HepG2 (cell line): Measurements from ENCODE around the gene MEAK7. TPM values are rescaled to one million over a fixed set of nuclear protein-coding genes. Genes with fewer than 3 reads are reported as not detected.

Experiments used
- ATAC-seq: fragments of 200-7000 bp; cut with Tn5 transposase; 3 replicates; pipeline ENCODE4 v1.9.1; 2020; ENCODE audit warnings: mild to moderate bottlenecking, moderate library complexity
- BruUV-seq: library from RNA; stranded (reverse); fragments of 400-500 nt; replicated peaks from 2 replicates; lab custom pipeline; 2021; lab: Mats Ljungman, UMichigan
- CTCF ChIA-PET: fragments of 300-600 bp; formaldehyde crosslinking; extraction: SDS; loops from one replicate; lab custom pipeline; 2021; ENCODE audit warnings: low total read pairs, inconsistent platforms, low intra/inter-chr PET ratio; lab: Yijun Ruan, JAX
- POLR2A ChIA-PET: fragments of 350-600 bp; sonication (Branson Sonifier 250); formaldehyde crosslinking; loops from one replicate; lab custom pipeline; 2020; ENCODE audit warnings: antibody characterized with exemption, inconsistent platforms; lab: Yijun Ruan, JAX
- DNase-seq: peaks from one replicate; pipeline ENCODE4 v3.0.0-alpha.2; 2015; ENCODE audit warnings: low spot score
- FAIRE-seq: peaks from 3 replicates; lab custom pipeline; 2011; peaks lifted over from hg19 to GRCh38; lab: Jason Lieb, UNC
- H2AFZ ChIP-seq: one replicate; pipeline ENCODE4 v1.6.1; 2011; ENCODE audit warnings: low read length, inconsistent platforms
- H3K27ac ChIP-seq: fragments of 300-600 bp; 3 replicates; pipeline ENCODE4 v1.8.0; 2011; ENCODE audit warnings: mixed run types, mild to moderate bottlenecking, mixed read lengths, low read length, inconsistent platforms; ENCODE audit not compliant: insufficient read depth; ENCODE audit errors: extremely low read length
- H3K27me3 ChIP-seq, 2 experiments: fragments of 200-600 bp in 1 of 2; 2 replicates in 1 of 2; 3 replicates in 1 of 2; pipeline versions ENCODE4 v1.6.0 to v1.8.0; 2011; ENCODE audit warnings: low read length in 2 of 2, mild to moderate bottlenecking in 2 of 2, moderate library complexity in 2 of 2, inconsistent platforms in 1 of 2; ENCODE audit not compliant: insufficient read depth in 2 of 2, control insufficient read depth in 1 of 2
- H3K36me3 ChIP-seq, 2 experiments: fragments of 200-600 bp in 1 of 2; replicated peaks in 1 of 2; 2 replicates in 1 of 2; 3 replicates in 1 of 2; pipeline versions ENCODE4 v1.5.1 to v1.8.0; 2011; ENCODE audit warnings: low read length in 2 of 2, inconsistent platforms in 1 of 2; ENCODE audit not compliant: insufficient read depth in 2 of 2, control insufficient read depth in 1 of 2
- H3K4me1 ChIP-seq: 2 replicates; pipeline ENCODE4 v1.5.1; 2012; ENCODE audit warnings: low read length, inconsistent platforms; ENCODE audit not compliant: insufficient read depth
- H3K4me2 ChIP-seq: 2 replicates; pipeline ENCODE4 v1.6.0; 2011; ENCODE audit warnings: low read depth, low read length, inconsistent platforms
- H3K4me3 ChIP-seq, 3 experiments: fragments of 200-600 bp in 1 of 3; sonication (generic), shearing (Covaris generic) in 1 of 3; replicated peaks in 1 of 3; 2 replicates each; pipeline ENCODE4 v1.5.1; 2011 to 2016; ENCODE audit warnings: low read length in 3 of 3, inconsistent platforms in 2 of 3, low read depth in 2 of 3, mild to moderate bottlenecking in 2 of 3, control low read depth in 1 of 3, mixed read lengths in 1 of 3; ENCODE audit not compliant: insufficient read depth in 1 of 3
- H3K79me2 ChIP-seq: one replicate; pipeline ENCODE4 v1.6.1; 2011; ENCODE audit warnings: low read length, inconsistent platforms; ENCODE audit not compliant: insufficient read depth
- H3K9ac ChIP-seq: 2 replicates; pipeline ENCODE4 v1.6.0; 2011; ENCODE audit warnings: mild to moderate bottlenecking, low read depth, low read length, inconsistent platforms; ENCODE audit not compliant: insufficient read depth
- H3K9me3 ChIP-seq: 2 replicates; pipeline ENCODE4 v1.5.1; 2012; ENCODE audit warnings: mild to moderate bottlenecking, low read length
- H4K20me1 ChIP-seq: 2 replicates; pipeline ENCODE4 v1.6.0; 2011; ENCODE audit warnings: inconsistent platforms, mild to moderate bottlenecking, low read length, moderate library complexity; ENCODE audit not compliant: insufficient read depth
- NAIF1 ChIP-seq: sonication (generic); formaldehyde crosslinking; IDR thresholded peaks from 2 replicates; pipeline ENCODE4 v1.5.0; 2020; ENCODE audit warnings: mild to moderate bottlenecking, missing genetic modification reagents, borderline replicate concordance
- PAXIP1 ChIP-seq: sonication (generic); formaldehyde crosslinking; conservative IDR thresholded peaks from 2 replicates; pipeline ENCODE4 v1.4.0; 2020; ENCODE audit warnings: mild to moderate bottlenecking, missing genetic modification reagents, moderate library complexity
- TEAD3 ChIP-seq: optimal IDR thresholded peaks from 2 replicates; pipeline ENCODE3; 2016; ENCODE audit warnings: borderline replicate concordance
- ZFP90 ChIP-seq: sonication (generic); formaldehyde crosslinking; IDR thresholded peaks from 2 replicates; pipeline ENCODE4 v1.8.0; 2022; ENCODE audit warnings: missing genetic modification reagents, mild to moderate bottlenecking, inconsistent platforms, borderline replicate concordance
- ZGPAT ChIP-seq: IDR thresholded peaks from 2 replicates; pipeline ENCODE4 v1.6.1; 2016; ENCODE audit warnings: mild to moderate bottlenecking
- ZNF768 ChIP-seq: sonication (generic); formaldehyde crosslinking; IDR thresholded peaks from 2 replicates; pipeline ENCODE4 v1.4.0; 2020; ENCODE audit warnings: missing genetic modification reagents
- ZNF879 ChIP-seq: sonication (generic); formaldehyde crosslinking; IDR thresholded peaks from 2 replicates; pipeline ENCODE4 v1.8.1; 2023; ENCODE audit warnings: missing genetic modification reagents
- WGBS: methylation state at CpG from one replicate; pipeline ENCODE4 v1.1.6; 2017; ENCODE audit warnings: low lambda C conversion rate; 5-methylcytosine and 5-hydroxymethylcytosine counted together
- in situ Hi-C: cut with HindIII; loops from 2 replicates; pipeline ENCODE4 v1.10.0; 2017; ENCODE audit warnings: low pct_unique_long_range_greater_than_20kb; ENCODE audit not compliant: extremely low pct_ligation_motif_present
- intact Hi-C: fragments of 100-400 bp; cut with micrococcal nuclease; formaldehyde crosslinking; loops from one replicate; pipeline ENCODE4 v1.10.0; 2022; ENCODE audit not compliant: unreplicated experiment
- polyA plus RNA-seq, 8 experiments: library from polyadenylated mRNA; depleted of rRNA in 3 of 8; stranded (reverse) in 7 of 8; unstranded in 1 of 8; fragments of >200 nt; fragmentation: Illumina TruSeq in 4 of 8; extraction: Trizol in 4 of 8; gene quantifications; 2 replicates each; pipeline versions ENCODE4 v1.2.1 to v1.2.3, GENCODE V29; 2011 to 2016; ENCODE audit warnings: low read depth in 4 of 8, missing spikeins in 1 of 8, mixed read lengths in 1 of 8; ENCODE audit not compliant: insufficient read depth in 1 of 8
- total RNA-seq, 5 experiments: library from RNA; depleted of rRNA; stranded (reverse); fragments of >200 nt; fragmentation: Illumina TruSeq; extraction: Trizol; gene quantifications; 2 replicates each; pipeline ENCODE4 v1.2.3, GENCODE V29; 2016; ENCODE audit warnings: low read depth in 1 of 5

MEAK7 gene
- total and polyA plus RNA-seq, 2 of the 13 experiments (the other 11 are each of a cell fraction or from before 2014, with no cell fraction given), result 11.8 to 14.7 TPM

- Histone ChIP-seq H4K20me1 (no peaks in the 10 kb centered on the region), H3K79me2 (no peaks in the 10 kb centered on the region), H3K4me3 (no peak overlapping the region), H2AFZ (no peak overlapping the region), H3K27ac (no peak overlapping the region), H3K36me3 (peaks cover 2 to 16% of the 10 kb centered on the region in 2 experiments; a peak in 3 of 5 replicates), H3K4me1 (no peaks in the 10 kb centered on the region), H3K9me3 (no peaks in the 10 kb centered on the region), H3K27me3 (no peaks in the 10 kb centered on the region), H3K9ac (no peak overlapping the region), H3K4me2 (no peak overlapping the region)
- WGBS, result 96% methylated on average over 28 of the region's 33 CpGs
- ChIA-PET POLR2A (no interaction called here), CTCF (interaction anchor here (3.0 kb wide), 1 partner anchor 205 kb away, joined by 62 read pairs; no protein-coding TSS in a partner anchor)
- FAIRE-seq (no peak), ATAC-seq (no peak), DNase-seq (no peak)
- intact Hi-C loops, result no loop called here
- in situ Hi-C loops, result loop anchor here (5.0 kb wide), 1 partner anchor 205 kb away; no protein-coding TSS in a partner anchor
- no peak for TF ChIP-seq ZGPAT (CRISPR knock-in tag)
- TF ChIP-seq NAIF1 (CRISPR knock-in tag), result no peak
- BruUV-seq, result no TSS peak
Observed at GRCh38 chr16:84482001-84482891, 22.2 kb downstream of the MEAK7 start.

GRCh38 chr16:84481051-84481735 lies 23.3 kb downstream of the MEAK7 start:
- Histone ChIP-seq H3K79me2 (no peaks in the 10 kb centered on the region), H3K36me3 (peaks cover 2 to 9% of the 10 kb centered on the region in 2 experiments; a peak in 3 of 5 replicates), H3K9me3 (no peaks in the 10 kb centered on the region), H3K27ac (no peak overlapping the region), H3K4me3 (no peak overlapping the region), H3K9ac (no peak overlapping the region), H3K27me3 (no peaks in the 10 kb centered on the region), H3K4me1 (no peaks in the 10 kb centered on the region), H4K20me1 (no peaks in the 10 kb centered on the region), H2AFZ (no peak overlapping the region), H3K4me2 (no peak overlapping the region)
- POLR2A ChIA-PET, result no interaction called here
- in situ Hi-C loops, result loop anchor here (5.0 kb wide), 1 partner anchor 204 kb away; no protein-coding TSS in a partner anchor
- 98% methylated on average over 20 of the region's 26 CpGs for WGBS
- ATAC-seq (no peak), DNase-seq (no peak), FAIRE-seq (no peak)
- BruUV-seq, result no TSS peak
- intact Hi-C loops, result no loop called here
- no peak for TF ChIP-seq ZNF879 (CRISPR knock-in tag)
- TF ChIP-seq ZNF768 (CRISPR knock-in tag), result peak; percentile 19; the same call in 1 of the 2 replicates
- no peak for TF ChIP-seq ZFP90 (CRISPR knock-in tag)
- no peak for TF ChIP-seq PAXIP1 (CRISPR knock-in tag)
- TF ChIP-seq TEAD3 (CRISPR knock-in tag), result no peak
- CTCF ChIA-PET, result no interaction called here
